ENCODE data around the gene PRTG. TPM values are rescaled to one million over a fixed set of nuclear protein-coding genes. Genes with fewer than 3 reads are reported as not detected.

The PRTG gene
- total RNA-seq, 1 donor from 2014 or later: 574 TPM

DNA sequence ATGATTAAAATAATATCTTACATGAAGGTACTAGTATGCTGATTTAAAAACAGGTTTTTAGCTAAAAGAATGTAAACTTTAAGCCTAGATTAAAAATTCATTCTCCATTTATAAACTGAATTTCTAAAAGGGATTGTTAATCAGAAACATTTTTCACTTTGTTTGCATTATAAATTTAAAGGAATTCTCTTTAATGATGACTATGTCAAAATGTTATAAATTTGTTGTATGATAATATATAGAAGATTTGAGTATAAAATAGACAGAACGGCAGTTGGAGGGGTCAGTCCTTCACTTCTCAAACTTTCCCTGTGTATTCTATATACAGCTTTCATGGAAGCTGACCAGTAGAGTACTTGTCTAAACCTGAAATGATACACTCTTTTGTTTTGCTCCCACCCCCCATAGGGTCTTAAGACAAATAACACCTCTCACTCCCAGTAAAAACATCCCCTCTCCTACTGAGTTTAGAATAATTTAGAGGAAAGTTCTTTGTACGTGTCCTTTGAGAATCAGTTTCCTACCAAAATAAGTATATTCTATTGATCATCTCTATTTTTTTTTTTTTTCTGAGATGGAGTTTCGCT, 90.0 kb downstream of the PRTG start:
- H3K79me2 ChIP-seq (ENCODE audit: low read depth): peaks cover 58% of the 10 kb centered on the region
- H3K4me3 ChIP-seq: peak overlapping the region; percentile 29
- H3K27me3 ChIP-seq: no peaks in the 10 kb centered on the region
- peaks cover 34% of the 10 kb centered on the region for H3F3A ChIP-seq (ENCODE audit: low read depth)
- H3K36me3 ChIP-seq: peaks cover under 1% of the 10 kb centered on the region
- H3K4me2 ChIP-seq: peak overlapping the region; percentile 69
- no peak overlapping the region for H3K27ac ChIP-seq
- peaks cover 30% of the 10 kb centered on the region for H3K4me1 ChIP-seq
- Mint-ChIP-seq H3K36me3 (peaks cover 36% of the 10 kb centered on the region), H3K27ac (peak overlapping the region; percentile 98), H3K4me3 (peak overlapping the region; percentile 71), H3K27me3 (ENCODE audit: insufficient read depth, low read depth) (no peaks in the 10 kb centered on the region), H3K9me3 (peaks cover 2% of the 10 kb centered on the region), H3K4me1 (peaks cover 73% of the 10 kb centered on the region)
- H2AFZ ChIP-seq (replicated peaks): no peak overlapping the region
- H3K9me3 ChIP-seq (ENCODE audit: low read depth): no peaks in the 10 kb centered on the region
- H3K9ac ChIP-seq: no peak overlapping the region
- DNase-seq (ENCODE audit: low spot score): peak; percentile 71
- TF ChIP-seq EZH2 (IDR thresholded peaks at IDR 0.05) (no peak), EZH2phosphoT487 (IDR thresholded peaks at IDR 0.05) (no peak), CTCF (IDR thresholded peaks at IDR 0.05) (no peak)
- H4K20me1 ChIP-seq (ENCODE audit: low read depth): peaks cover 81% of the 10 kb centered on the region

- Histone ChIP-seq H4K20me1 (ENCODE audit: low read depth) (peaks cover 81% of the 10 kb centered on the region), H3K27me3 (no peaks in the 10 kb centered on the region), H3F3A (ENCODE audit: low read depth) (peaks cover 34% of the 10 kb centered on the region), H3K27ac (no peak overlapping the region), H3K4me2 (peak overlapping the region; percentile 69), H3K36me3 (peaks cover 7% of the 10 kb centered on the region), H3K9me3 (ENCODE audit: low read depth) (no peaks in the 10 kb centered on the region), H3K4me3 (peak overlapping the region; percentile 29), H2AFZ (replicated peaks) (no peak overlapping the region), H3K4me1 (peaks cover 30% of the 10 kb centered on the region), H3K9ac (no peak overlapping the region), H3K79me2 (ENCODE audit: low read depth) (peaks cover 59% of the 10 kb centered on the region)
- TF ChIP-seq EZH2phosphoT487 (IDR thresholded peaks at IDR 0.05): peak; percentile 63
- TF ChIP-seq CTCF (IDR thresholded peaks at IDR 0.05): no peak
- Mint-ChIP-seq H3K9me3 (peaks cover 2% of the 10 kb centered on the region), H3K27me3 (ENCODE audit: insufficient read depth, low read depth) (no peaks in the 10 kb centered on the region), H3K27ac (peak overlapping the region; percentile 98), H3K4me3 (peak overlapping the region; percentile 71), H3K36me3 (peaks cover 33% of the 10 kb centered on the region), H3K4me1 (peaks cover 73% of the 10 kb centered on the region)
- peak; percentile 84 for DNase-seq (ENCODE audit: low spot score)
Measured at GRCh38 chr15:55652359-55652758, 90.6 kb downstream of the PRTG start.

- H3K4me1 ChIP-seq: peaks cover 27% of the 10 kb centered on the region
- H3K4me3 ChIP-seq: no peak overlapping the region
- peaks cover 41% of the 10 kb centered on the region for H3K36me3 Mint-ChIP-seq
- peaks cover 55% of the 10 kb centered on the region for H4K20me1 ChIP-seq (ENCODE audit: low read depth)
- H3K9me3 Mint-ChIP-seq: no peaks in the 10 kb centered on the region
- H3K27ac ChIP-seq: no peak overlapping the region
- peaks cover 43% of the 10 kb centered on the region for H3K79me2 ChIP-seq (ENCODE audit: low read depth)
- no peaks in the 10 kb centered on the region for H3K27me3 ChIP-seq
- no peak overlapping the region for H3K4me3 Mint-ChIP-seq
- peaks cover 34% of the 10 kb centered on the region for H3F3A ChIP-seq (ENCODE audit: low read depth)
- TF ChIP-seq EZH2 (IDR thresholded peaks at IDR 0.05): no peak
- TF ChIP-seq CTCF (IDR thresholded peaks at IDR 0.05): no peak
- TF ChIP-seq EZH2phosphoT487 (IDR thresholded peaks at IDR 0.05): no peak
- H3K4me2 ChIP-seq: no peak overlapping the region
- DNase-seq (ENCODE audit: low spot score): no peak
- H3K36me3 ChIP-seq: peaks cover 12% of the 10 kb centered on the region
- peaks cover 49% of the 10 kb centered on the region for H3K4me1 Mint-ChIP-seq
- H3K9ac ChIP-seq: no peak overlapping the region
- H2AFZ ChIP-seq (replicated peaks): no peak overlapping the region
- H3K9me3 ChIP-seq (ENCODE audit: low read depth): no peaks in the 10 kb centered on the region
- H3K27ac Mint-ChIP-seq: no peak overlapping the region
- H3K27me3 Mint-ChIP-seq (ENCODE audit: insufficient read depth, low read depth): peaks cover 3% of the 10 kb centered on the region
Measured at GRCh38 chr15:55649058-55649423, 93.9 kb downstream of the PRTG start.
